NCI-H345 treated with DMSO at 0.1 percent for 48 hours (cell line): ENCODE measurements around the gene IQCC.

ENCODE experiments used
- DNase-seq: peaks from one replicate; lab custom pipeline; 2025; ENCODE audit not compliant: unreplicated experiment; lab: John Stamatoyannopoulos, UW

The IQCC gene

GRCh38 chr1:32221980-32222755 is 16.7 kb downstream of the IQCC start, which contains the start of the genes EIF3I and TMEM234:
TSS of gene EIF3I (plus strand) at chr1:32222407. CDS start at chr1:32222442, 35 bp downstream.
TSS of gene TMEM234 (minus strand) at chr1:32222353. CDS start at chr1:32222322, 31 bp downstream.
- peak; percentile 96 for DNase-seq

GRCh38 chr1:32223683-32224082 is 18.2 kb downstream of the IQCC start:
- DNase-seq: no peak

DNA sequence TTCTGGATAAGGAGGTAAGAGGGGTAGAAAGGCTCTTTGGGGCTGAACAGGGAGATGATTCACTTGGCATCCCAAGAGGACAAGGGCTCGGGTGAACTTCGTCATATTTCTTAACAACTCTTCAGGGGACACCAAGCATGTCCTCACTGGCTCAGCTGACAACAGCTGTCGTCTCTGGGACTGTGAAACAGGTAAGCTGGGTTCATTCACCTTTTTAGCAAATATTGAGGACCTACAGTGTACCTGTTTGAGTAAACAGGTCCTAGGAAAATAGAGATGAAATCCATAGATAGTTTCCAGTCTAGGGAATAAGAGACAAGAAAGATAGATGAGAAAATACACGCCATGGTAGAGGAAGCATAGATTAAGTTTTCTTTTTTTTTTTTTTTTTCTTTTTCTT is 18.8 kb downstream of the IQCC start:
- DNase-seq: no peak

DNA sequence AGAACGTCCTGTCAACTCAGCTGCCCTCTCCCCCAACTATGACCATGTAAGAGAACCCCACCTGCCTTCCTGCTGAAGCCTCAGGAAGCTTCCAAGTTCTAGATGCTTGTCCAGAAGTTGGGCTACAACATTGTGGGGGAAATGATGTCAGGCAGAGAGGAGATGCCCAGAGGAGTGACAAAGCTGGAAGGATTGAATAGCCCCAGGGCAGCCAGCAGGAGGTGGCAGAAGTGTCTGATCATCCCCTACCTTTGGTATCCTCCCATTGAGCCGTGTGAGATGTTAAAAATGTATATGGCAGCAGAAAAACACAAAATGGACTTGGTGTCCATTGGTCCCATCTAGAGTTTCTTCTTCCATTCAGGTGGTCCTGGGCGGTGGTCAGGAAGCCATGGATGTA is 23.3 kb downstream of the IQCC start:
- DNase-seq: no peak

DNA sequence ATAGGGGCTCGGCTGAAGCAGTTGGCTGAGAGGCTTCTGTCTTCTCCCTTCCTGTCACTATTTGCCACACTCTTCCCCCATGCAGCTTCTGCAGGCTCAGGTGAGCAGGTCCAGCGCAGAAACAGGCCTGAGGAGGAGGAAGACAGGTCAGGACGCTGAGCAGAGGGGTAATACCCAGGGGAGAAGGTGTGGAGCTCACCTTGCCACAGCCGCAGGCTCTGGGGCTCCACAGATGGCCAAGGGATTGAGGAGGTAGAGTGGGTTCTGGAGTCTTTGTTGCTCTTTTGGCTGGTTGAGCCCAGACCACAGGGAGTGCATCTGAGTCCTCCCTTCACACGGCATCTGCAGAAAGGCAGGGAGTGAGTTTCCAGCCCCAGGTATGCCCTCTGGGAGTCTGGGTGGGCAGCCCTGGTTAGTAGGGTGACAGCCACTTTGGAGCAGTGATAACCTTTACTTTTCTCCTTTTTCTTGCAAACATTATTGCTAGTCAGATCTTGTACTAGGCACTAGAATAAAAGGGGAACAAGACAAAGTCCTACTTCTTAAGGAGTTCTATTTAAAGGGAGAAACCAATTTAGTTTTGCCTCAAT is 26.5 kb downstream of the IQCC start:
- no peak for DNase-seq

DNA sequence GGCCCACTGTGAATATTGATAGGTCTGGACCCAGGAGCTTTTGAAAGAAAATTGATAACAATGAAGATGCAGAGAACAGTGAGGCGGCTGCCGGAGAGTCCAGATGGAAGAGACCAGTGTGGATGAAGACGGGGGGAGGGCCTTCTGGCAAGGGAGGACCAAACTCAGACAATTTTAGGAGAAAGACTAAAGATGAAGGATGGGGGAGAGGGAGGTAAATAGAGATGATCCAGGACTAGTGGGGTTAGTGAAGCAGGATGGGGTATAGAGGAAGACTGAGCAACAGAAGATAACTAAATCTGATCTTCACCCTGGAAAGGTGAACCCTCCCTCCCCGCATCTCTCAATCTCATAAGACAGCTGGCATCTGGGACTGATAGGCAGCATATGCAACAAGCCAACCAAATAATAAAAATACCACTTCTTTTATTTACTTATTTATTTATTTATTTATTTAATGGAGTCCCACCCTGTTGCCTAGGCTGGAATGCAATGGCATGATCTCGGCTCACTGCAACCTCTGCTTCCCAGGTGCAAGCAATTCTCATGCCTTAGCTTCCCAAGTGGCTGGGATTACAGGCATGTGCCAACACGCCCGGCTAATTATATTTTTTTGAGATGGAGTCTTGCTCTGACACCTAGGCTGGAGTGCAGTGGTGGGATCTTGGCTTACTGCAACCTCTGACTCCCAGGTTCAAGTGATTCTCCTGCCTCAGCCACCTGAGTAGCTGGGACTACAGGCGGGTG is 27.3 kb downstream of the IQCC start:
- no peak for DNase-seq

DNA sequence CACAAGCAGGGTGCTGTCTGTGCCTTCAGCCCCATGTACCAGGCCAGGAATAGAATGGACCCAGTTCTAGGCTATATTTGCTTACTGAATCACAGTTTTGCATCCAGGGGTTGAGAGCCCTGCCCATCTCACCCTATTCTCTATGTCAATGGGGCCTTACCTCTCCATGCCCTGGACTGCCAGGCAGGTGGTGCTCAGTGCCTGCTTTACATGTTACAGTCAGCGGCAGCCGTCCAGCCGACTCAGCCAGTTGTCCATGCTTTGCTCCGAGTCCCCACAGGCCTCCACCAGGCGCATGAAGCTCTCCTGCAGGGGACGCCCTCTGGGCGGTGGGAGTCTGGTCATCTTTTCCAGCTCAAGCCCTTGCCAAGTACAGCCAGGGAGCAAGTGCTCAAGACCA is 29.3 kb downstream of the IQCC start:
- DNase-seq: no peak

GRCh38 chr1:32239337-32239736 is 33.9 kb downstream of the IQCC start:
- DNase-seq: peak; percentile 67

DNA sequence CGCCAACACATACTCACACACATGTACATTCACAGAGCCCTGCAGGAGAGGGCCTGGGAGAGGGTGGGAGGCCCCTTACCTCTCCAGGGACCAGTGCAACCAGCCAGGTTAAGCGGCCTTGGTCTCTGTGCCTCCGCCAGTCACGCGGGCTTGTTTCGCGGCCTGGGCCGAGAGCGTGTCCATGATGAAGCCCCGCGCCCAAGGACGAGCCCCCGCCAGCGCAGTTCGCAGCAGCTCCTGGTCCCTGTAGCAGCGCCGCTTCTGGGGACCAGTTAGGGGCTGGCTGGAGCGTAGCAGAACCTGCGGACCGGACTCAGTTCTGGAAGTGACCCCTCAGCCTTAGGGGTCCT is 34.3 kb downstream of the IQCC start:
- DNase-seq: no peak

- peak; percentile 82 for DNase-seq
Observed at GRCh38 chr1:32240140-32240951, 34.9 kb downstream of the IQCC start.

GRCh38 chr1:32241001-32241763 is 35.7 kb downstream of the IQCC start:
- DNase-seq: peak; percentile 56

DNA sequence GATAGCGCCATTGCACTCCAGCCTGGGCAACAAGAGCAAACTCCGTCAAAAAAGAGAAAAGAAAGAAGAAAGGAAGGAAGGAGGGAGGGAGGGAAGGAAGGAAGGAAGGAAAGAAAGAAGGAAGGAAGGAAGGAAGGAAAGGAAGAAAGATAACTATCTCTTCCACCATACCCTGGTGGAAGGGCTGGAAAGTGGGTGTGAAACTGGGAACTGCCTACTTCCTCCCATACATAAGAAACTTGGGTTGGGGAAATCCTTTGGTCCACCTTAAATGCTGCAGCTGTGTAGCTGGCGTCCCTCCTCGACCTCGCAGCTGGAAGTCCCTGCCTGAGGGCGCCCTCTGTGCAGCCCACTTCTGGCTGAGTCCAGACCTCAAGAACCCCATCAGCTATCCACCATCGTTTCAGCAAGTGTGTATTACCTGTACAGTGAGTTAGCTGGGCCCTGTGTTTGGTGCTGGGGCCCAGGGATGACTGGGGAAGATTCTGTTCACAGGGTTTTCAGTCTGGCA is 36.9 kb downstream of the IQCC start:
- DNase-seq: no peak

GRCh38 chr1:32246888-32247273 is 41.4 kb downstream of the IQCC start, which contains the start of gene FAM167B:
TSS of gene FAM167B (plus strand) at chr1:32247222. CDS start at chr1:32247422, 200 bp downstream.
- no peak for DNase-seq

- no peak for DNase-seq
Observed at GRCh38 chr1:32247452-32247851, 42.0 kb downstream of the IQCC start.

GRCh38 chr1:32247983-32248889 is 42.8 kb downstream of the IQCC start:
- DNase-seq: peak; percentile 68

- no peak for DNase-seq
Observed at GRCh38 chr1:32249831-32250525, 44.5 kb downstream of the IQCC start.

DNA sequence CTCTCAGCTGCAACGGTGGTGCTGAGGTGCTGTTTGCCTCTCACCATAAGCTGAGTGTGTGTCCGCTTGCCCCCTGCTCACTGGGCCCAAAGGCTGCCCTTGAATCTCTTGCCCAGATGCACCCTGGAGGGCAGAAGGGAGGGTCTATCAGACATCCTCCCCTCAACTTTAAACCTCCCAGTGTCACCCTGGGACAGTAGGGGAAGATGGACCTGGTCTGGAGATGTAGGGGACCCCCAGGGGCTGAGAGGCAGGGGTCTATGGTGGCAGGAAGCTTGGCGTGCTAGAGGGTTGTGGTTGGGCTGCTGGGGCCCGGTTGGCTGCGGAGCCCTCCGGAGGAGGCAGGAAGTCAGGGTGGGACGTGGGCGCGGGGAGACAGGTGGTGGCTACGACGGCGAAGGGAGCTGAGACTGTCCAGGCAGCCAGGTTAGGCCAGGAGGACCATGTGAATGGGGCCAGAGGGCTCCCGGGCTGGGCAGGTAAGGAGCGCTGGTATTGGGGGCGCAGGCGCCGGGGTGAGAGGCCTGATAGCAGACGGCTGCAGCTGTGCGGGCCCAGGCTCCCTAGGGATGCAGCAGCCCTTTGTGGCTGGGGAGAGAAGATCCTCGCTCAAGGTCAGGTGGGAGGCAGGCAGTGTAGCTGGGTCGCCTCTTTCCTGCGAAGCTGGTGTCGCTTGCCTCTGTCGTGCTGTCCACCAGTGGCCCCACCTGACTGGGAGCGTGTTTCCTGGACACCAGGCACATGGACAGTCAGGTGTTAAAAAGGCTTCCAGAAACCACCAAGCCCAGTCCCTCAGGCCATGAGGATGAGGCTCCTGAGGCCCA is 45.6 kb downstream of the IQCC start, which contains the start of gene LCK:
Gene LCK, plus strand, starts transcription at position 373 of the 824 bp plus-strand sequence. CDS start 23,065 bp downstream, outside the sequence.
- no peak for DNase-seq
